Left renal pelvis (tissue), 4 donors: ENCODE results near the gene RECQL. TPM values are rescaled to one million over a fixed set of nuclear protein-coding genes. Genes with fewer than 3 reads are reported as not detected.

Source experiments
- DNase-seq, 4 donors: peaks; one replicate each; pipeline ENCODE4 v3.0.0-alpha.2; 2013; ENCODE audit warnings: low read depth in 4 of 4, low spot score in 3 of 4
- polyA plus RNA-seq, 4 donors: library from polyadenylated mRNA; unstranded; fragments of 120-200 nt; gene quantifications; one replicate each; pipeline ENCODE4 v1.2.1, GENCODE V29; 2013; ENCODE audit not compliant: insufficient read length in 4 of 4

Gene RECQL
- polyA plus RNA-seq: 10 to 100 TPM; 30.1 to 38.5 (median 34.9) TPM

DNA sequence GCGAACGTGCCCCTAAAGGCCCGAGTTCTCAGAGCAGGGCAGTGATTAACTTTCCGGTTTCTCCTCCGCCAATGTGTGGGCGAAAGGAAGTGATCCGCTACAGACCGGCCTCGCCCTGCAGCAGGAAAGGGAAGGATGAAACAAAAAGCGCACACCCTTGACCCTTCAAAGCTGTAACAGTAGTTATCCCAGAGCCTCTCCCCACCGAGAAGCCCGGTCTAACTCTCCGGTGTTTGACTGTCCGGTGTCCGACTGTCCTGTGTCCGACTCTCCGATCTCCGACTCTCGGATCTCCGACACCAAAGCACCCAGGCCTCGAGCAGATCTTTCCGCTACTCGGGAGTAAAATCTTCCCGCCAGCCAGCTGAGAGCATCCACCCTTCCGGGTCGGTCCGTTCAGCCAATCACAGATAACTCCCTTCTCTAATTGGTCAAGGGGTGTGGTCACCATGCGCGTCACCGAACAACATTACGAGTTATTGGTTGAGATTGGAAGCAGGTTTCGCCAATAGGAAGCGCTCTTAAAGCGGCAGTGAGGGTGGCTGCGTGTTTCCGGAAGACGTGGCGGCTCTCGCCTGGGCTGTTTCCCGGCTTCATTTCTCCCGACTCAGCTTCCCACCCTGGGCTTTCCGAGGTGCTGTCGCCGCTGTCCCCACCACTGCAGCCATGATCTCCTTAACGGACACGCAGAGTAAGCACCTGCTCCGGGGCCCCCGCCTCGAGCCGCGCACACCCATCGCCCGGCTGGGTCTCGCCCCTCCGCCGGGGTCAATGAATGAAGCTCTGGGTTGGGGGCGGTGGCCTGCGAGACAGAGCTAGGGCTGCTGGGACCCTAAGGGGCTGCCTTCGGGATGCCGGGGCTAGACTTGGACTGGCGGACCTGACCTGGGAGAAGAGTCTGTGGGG lies at the start of gene RECQL, which contains the start of gene GOLT1B:
RECQL (minus strand) TSS at position 378 of the 906 bp plus-strand sequence. CDS start 2,065 bp downstream, outside the sequence.
GOLT1B (plus strand) TSS at position 532 of the 906 bp plus-strand sequence; CDS start at position 667, 135 bp downstream.
- DNase-seq: peak; percentile 94 to 98 (median 96)

GRCh38 chr12:21547437-21547836 lies 46.0 kb upstream of the RECQL start:
- no peak for DNase-seq

DNA sequence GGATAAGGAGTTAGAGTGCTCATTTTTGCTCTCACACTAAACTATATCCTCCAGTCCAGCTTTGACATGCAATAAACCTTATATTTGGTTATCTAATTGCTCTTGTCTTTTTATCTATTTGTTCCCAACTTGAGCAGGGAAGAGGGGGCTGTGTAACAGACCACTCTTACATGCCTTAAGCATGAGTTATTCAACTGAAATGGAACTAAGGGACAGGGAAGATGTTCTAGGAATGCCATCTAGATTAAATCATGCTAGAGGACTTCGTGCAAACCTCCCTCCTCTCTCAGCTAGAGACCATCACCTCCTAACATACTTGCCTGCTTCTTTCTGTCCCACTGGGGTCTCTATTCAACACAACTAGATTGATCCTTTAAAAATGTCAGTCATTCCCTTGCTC lies 45.3 kb upstream of the RECQL start:
- DNase-seq: no peak

GRCh38 chr12:21545557-21545956 lies 44.1 kb upstream of the RECQL start:
- DNase-seq: no peak

GRCh38 chr12:21543151-21543550 lies 41.7 kb upstream of the RECQL start:
- DNase-seq: no peak

DNA sequence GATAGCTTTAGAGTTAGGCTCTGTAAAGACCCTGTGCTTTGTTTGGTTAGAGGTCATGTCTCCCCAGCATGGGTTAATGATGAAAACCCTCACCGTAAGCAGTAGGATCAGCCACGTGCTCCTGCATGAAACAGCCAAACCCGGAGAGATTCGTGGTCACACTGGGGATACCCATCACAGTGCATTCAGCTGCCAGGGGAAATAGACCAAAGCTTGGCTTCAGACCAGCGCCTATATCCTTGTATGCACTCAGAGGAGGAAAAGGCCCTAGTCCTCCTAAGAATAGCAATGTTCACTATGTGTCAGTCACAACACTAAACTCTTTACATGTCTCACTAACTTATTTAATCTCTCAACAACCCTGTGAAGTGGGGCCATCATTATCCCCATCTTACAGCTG lies 41.0 kb upstream of the RECQL start:
- DNase-seq: no peak

DNA sequence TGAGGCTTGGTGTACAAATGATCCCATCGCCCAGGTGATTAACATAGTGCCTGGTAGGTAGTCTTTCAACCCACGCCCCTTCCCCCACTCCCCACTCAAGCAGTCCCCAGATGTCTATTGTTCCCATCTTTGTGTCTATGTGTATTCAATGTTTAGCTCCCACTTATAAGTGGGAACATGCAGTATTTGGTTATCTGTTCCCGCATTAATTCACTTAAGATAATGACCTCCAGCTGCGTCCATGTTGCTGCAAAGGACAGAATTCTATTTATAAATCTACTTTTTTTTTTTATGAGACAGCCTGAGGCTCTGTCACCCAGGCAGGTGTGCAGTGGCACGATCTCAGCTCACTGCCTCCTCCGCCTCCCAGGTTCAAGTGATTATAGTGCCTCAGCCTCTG lies 40.3 kb upstream of the RECQL start:
- DNase-seq: no peak

DNA sequence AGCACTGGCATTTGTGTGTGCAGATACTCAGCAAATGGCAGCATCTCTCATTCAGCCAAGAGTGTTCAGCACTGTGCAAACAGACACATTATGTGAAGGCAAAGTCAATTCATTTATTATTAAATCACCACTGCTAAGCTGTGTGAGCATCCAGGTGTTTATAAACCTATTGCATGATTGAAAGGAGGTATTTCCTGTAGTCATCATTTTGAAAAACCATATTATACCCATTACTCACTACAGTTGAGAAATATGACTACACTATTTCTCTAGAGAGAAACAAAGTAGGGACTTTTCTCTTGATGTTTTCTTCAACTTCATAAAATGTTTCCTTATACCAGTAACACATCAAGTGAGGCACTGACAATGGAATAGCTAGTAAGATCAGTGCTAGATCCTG lies 38.4 kb upstream of the RECQL start:
- DNase-seq: no peak

GRCh38 chr12:21538061-21538653 lies 36.7 kb upstream of the RECQL start:
- DNase-seq: no peak

- no peak for DNase-seq
Measured at GRCh38 chr12:21529456-21529855, 28.0 kb upstream of the RECQL start.

GRCh38 chr12:21528953-21529352 lies 27.5 kb upstream of the RECQL start:
- DNase-seq: peak in 3 of 4 donors; percentile 31 to 49 (median 46)

GRCh38 chr12:21527451-21528180 lies 26.2 kb upstream of the RECQL start:
- DNase-seq: peak in 2 of 4 donors; percentile 10 to 12

- DNase-seq: no peak
Measured at GRCh38 chr12:21526721-21527345, 25.4 kb upstream of the RECQL start.

DNA sequence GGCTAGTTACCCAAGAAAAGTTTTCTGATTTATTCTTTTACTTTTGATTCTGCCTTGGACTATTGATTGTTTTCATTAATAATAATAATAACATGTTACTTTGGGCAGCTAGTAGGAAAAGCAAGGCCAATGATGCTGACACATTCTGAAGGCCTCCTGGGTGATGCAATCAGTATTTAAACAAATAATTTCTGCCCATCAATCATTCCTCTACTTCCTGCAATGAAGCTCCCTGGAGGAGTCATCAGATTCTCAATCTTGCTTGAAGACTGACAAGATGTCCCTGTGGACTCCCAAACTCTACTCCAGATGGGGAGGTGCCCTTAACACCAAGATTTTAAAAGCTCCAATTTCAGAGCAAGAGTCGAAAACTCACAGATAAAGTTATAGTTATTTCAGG lies 24.6 kb upstream of the RECQL start, which contains the start of gene SPX:
SPX (plus strand) TSS at position 244 of the 400 bp plus-strand sequence. CDS start 177 bp downstream, outside the sequence.
- DNase-seq: no peak

- DNase-seq: no peak
Measured at GRCh38 chr12:21523148-21523547, 21.7 kb upstream of the RECQL start.

DNA sequence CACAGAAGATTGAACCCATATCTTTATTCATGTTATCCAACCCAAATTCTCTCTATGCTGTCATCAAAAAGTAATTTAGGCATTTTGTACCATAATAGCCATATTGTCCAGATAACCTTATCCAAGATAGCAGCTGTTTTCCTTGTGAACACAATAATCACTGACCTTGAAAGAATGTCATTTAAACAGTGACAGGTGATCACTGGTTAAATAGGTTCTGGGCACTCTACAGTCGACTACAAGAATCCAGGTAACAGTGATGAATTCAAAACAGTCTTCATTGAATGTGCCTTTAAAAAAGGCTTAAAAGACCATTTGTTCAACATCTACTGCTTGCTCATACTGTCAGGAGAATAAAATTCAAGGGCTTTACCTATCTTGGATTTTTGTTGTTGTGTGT lies 20.1 kb upstream of the RECQL start:
- DNase-seq: no peak

GRCh38 chr12:21518451-21518850 lies 17.0 kb upstream of the RECQL start:
- no peak for DNase-seq

- DNase-seq: no peak
Measured at GRCh38 chr12:21516281-21516680, 14.8 kb upstream of the RECQL start.

- no peak for DNase-seq
Measured at GRCh38 chr12:21509768-21510167, 8.3 kb upstream of the RECQL start.

DNA sequence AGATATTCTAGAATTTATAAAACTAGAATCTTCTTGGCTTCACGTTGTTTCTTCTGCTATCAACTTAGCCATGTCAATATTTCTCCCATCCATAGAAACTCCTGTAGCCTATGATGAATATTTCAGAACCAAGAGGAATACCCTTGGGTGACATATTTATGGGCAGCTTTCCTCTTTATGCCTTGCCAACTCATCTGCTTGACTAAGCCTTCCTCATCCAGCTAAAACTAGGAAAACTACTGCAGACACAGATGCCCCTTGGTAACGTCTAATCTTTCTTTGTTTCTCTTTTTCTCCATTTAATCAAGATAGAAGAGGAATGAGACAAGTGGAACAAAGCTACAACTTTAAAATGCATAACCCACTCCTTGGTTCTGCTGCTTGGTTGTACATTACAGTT lies 6.4 kb upstream of the RECQL start:
- no peak for DNase-seq

DNA sequence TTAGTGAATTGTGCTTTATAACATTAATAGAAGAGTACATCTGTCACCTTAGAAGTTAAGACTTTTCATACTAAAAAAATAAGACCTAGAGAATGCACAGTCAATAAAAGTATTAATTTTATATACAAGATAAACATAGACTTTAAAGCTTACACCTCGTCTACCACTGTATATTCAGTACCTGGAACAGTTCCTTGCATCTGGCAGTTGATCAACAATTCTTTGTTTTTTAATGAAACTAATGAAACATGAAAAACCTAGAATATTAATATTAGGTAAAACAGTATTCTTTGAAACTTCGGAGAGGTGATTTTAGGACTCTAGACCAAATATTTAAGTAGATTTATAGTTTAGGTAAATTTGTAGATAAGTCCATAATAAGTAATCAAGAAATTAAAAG lies 4.5 kb upstream of the RECQL start:
- DNase-seq: no peak
